HK-2 (cell line): ENCODE measurements around the gene KIF4A.

Source experiments
- DNase-seq: peaks from one replicate; pipeline ENCODE4 v3.0.0-alpha.2; 2018; ENCODE audit not compliant: unreplicated experiment

KIF4A gene

GRCh38 chrX:70444326-70444945, 154.5 kb downstream of the KIF4A start, which contains the start of gene DLG3:
Gene DLG3 (plus strand): TSS chrX:70444835. CDS start chrX:70445202, 367 bp downstream.
- DNase-seq: no peak

DNA sequence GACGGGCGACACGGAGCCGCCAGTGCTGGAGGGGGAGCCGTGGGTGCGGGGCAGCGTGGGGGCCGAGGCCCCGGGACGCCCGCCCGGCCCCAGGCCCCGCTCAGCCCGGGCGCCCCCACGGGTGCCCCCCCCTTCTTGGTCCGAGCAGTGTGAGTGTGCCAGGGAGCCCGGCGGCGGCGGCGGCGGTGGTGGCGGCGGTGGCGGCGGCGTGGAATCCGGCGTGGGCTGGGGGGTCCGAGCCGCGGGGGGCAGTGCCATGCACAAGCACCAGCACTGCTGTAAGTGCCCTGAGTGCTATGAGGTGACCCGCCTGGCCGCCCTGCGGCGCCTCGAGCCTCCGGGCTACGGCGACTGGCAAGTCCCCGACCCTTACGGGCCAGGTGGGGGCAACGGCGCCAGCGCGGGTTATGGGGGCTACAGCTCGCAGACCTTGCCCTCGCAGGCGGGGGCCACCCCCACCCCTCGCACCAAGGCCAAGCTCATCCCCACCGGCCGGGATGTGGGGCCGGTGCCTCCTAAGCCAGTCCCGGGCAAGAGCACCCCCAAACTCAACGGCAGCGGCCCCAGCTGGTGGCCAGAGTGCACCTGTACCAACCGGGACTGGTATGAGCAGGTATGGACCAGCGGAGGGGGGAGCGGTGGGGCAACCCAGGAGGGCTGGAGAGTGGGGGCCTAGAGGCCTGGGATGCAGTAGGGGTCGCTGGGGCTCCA, 155.2 kb downstream of the KIF4A start:
- DNase-seq: no peak

DNA sequence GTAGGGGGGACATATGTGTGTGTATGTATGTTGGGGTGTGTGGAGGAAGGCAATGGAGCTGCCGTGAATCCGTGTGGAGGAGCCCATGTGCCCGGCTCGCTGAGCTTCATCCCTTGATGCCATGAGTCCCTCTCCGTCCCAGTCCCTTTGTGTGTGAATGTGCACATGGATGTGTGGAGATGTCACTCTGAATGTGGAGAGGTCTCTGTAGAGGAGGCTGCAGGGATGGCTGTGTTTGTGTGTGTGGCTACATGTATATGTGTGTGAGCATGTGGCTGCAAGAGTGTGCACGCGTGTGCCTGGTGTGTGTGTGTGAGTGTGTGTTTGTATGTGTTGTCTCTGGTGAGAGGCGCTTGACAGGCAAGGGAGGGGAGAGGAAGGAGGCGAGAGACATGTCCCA, 156.0 kb downstream of the KIF4A start:
- no peak for DNase-seq

DNA sequence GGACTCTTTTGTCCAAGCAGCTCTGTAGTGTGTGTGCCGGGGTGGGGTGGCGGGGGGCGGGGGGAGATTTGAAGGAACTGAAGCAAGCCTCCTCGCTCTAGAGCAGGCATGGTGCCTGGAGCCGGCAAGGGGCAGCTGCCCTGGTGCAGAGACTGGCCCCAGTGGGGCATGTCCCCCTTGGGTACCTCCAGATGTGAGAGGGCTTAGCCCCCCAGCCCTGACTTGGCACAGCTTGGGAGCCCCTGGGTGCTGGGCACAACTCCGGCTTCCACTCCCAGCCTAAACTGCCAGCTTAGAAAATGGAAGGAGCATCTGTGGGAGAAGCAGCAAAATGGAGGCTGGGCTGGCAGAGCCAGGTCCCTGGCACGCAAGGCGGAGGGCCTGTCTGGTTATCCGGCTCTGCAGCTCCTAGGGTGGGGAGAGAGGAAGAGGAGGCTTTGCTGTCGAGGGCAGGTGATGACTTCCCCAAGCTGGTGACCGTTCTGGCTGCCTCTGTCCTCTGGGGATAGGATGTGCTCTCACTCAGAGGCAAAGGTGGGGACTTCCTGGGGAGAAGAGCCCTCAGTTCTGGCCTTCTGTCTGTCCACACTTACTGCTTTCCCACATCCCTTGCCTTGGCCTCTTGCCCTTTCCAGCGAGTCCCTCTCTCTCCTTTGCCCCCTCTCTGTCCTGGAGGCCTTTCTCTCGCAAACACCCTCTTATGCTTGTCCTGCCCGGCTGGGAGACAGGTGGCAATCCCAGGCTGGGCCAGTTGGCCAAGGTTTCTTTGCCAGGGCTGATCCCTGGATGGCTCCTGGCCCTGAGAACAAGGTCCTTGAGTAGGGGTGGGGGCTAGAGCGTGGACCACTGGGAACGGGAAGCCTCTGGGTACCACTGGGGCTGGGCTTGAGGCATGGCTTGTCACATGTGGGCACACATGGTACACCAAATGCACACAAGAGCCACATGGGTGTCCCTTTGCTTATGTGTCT, 156.8 kb downstream of the KIF4A start:
- no peak for DNase-seq

GRCh38 chrX:70449457-70449966, 159.6 kb downstream of the KIF4A start:
- no peak for DNase-seq

DNA sequence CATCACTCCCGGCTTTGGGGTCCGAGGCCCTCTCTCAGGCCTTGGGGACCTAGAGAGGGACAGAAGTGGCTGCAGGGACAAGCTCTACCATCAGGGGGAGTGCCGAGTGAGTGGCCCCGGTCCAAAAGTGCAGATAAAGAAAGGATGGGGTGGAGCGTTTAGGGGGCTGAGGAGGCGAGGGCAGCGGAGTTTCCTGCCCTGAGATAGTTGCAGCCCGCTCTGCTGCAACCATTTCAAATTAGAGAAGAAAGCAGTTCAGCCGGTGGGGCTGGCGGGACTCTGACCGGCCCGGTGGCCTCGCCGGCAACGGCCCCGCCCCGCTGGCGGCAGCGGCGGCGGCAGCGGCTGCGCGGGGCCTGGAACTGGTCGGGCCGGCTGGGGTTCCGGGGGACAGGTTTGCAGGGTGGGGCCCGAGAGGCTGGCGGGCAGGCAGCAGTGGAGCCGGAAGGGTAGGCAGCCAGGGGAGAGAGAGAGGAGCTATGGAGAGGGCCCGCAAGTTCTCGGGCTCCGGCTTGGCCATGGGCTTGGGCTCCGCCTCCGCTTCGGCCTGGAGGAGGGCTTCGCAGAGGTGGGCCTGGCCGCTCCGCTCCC, 162.3 kb downstream of the KIF4A start:
- peak; percentile 56 for DNase-seq

GRCh38 chrX:70453024-70453618, 163.2 kb downstream of the KIF4A start:
- DNase-seq: no peak

DNA sequence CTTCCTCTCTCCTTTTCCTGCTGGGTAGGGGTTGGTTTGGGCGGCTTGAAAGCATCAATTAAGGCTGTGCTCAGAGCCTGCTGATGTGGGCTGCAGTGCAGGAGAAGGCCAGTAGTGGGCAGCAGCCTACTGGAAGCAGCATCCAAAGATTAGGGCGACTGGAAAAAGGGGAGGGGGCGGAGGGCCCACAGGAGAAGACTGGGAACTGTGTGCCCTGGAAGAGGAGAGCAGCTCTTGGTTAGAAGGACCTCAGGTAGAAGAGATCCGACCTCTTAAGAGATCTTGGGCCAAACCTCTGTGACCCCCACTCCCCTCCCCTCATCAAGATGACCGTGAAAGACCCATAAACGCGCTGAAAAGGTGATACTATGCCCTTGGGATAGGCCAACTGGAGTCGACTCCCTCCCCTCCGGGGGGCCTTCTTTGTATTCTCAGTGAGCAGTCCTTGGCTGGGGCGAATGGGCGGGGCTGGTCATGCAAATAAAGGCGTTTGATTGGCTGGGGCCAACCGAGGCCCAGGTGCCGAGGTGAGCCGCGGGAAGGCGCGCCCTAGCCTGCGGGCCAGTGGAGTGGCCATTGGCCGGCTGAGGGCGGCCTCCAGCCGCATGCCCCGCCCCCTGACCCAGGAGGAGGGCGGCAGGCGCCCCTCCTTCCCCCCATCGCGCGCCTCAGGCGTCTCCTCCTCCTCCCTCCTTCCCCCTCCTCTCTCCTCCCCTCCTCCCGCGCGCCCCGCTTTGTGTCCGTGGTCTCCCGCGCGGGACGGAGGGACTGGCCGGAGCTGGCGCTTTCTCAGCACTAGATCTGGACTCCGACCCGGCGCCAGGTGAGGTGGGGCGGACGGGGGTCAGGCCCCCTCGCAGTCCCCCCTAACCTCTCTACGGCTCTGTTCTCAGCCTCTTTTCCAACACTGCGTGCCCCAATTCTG, 164.8 kb downstream of the KIF4A start:
- DNase-seq: peak; percentile 87

- DNase-seq: no peak
Measured at GRCh38 chrX:70455366-70456202, 165.7 kb downstream of the KIF4A start.

- no peak for DNase-seq
Measured at GRCh38 chrX:70456256-70456655, 166.4 kb downstream of the KIF4A start.

DNA sequence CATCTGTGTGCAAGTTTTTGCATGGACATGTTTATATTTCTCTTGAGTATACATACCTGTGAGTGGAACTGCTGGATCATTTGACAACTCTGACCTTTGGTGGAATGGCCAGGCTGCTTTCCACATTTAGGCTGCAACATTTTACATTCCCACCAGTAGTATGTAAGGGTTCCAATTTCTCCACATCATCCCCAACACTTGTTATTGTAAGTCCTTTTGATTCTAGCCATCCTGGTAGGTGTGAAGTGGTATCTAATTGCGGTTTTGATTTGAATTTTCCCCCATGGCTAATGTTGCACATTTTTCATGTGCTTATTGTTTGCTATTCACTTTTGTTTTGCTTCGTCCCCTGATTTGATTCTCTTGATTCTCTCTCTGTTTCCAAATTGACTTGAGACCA, 171.1 kb downstream of the KIF4A start:
- no peak for DNase-seq

DNA sequence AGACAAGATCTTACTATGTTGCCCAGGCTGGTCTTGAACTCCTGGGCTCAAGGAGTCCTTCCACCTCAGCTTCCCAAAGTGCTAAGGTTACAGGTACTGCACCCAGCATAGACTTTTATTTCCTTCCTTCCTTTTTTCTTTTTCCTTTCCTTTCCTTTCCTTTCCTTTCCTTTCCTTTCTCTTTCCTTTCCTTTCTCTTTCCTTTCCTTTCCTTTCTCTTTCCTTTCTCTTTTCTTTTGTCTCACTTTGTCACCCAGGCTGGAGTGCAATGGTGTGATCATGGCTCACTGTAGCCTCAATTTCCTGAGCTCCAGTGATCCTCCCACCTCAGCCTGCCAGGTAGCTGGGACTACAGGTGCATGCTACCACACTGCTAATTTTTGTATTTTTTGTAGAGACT, 174.1 kb downstream of the KIF4A start:
- DNase-seq: no peak

DNA sequence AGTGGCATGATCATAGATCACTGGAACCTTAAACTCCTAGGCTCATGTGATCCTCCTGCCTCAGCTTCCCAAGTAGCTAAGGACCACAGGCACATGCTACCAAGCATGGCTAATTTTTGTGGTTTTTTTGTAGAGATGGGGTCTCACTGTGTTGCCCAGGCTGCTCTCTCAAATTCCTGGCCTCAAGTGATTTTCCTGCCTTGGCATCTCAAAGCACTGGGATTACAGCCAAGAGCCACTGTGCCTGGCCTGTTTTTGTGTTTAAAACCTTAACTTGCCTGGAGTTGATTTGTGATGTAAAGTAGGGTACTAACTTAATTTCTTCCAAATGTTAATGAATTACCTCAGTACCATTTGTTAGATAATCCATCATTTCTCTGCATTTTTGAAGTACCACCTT, 177.1 kb downstream of the KIF4A start:
- no peak for DNase-seq

- DNase-seq: no peak
Measured at GRCh38 chrX:70468709-70469108, 178.8 kb downstream of the KIF4A start.
